ENCODE measurements around the gene GOLT1B.

GOLT1B gene

GRCh38 chr12:21547437-21547836 is 45.8 kb downstream of the GOLT1B start:
- TF ChIP-seq CTCF (conservative IDR thresholded peaks at IDR 0.05; ENCODE audit: low read length) = no peak
- no peak overlapping the region for H3K4me3 ChIP-seq (ENCODE audit: low read length)
- no peak for DNase-seq (ENCODE audit: low read depth)

DNA sequence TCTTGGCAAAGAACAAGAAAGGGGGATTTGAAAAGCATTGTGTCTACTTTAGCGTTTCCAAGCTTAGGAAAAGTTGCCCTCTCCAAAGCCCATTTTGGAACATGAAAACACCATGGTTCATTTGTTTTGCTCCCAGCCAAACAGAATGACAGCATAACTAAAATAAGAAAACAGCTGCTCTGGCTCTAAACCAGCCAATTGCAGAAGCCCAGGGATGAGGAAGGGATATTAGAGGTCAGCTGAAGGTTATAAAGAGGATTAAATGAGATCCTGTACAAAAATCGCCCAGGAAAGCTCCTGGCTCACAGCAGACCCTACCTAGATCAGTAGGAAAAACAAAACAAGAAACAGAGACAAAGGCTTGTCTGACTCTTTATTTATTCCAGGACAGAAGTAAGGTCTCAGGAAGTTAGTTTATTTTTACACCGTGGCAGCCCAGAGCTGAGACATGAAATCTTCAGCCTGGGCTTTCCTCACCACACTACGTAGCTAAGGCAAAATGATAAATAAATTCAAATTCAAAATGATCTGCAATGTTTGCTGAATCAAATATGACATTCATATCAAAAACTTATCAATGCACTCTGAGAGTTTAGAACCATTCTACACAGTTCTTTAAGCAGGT is 50.4 kb downstream of the GOLT1B start:
- no peak for TF ChIP-seq CTCF (conservative IDR thresholded peaks at IDR 0.05; ENCODE audit: low read length)
- H3K4me3 ChIP-seq (ENCODE audit: low read length) = no peak overlapping the region
- no peak for DNase-seq (ENCODE audit: low read depth)

- no peak for DNase-seq (ENCODE audit: low read depth)
- no peak overlapping the region for H3K4me3 ChIP-seq (ENCODE audit: low read length)
- no peak for TF ChIP-seq CTCF (conservative IDR thresholded peaks at IDR 0.05; ENCODE audit: low read length)
Observed at GRCh38 chr12:21552635-21553328, 51.2 kb downstream of the GOLT1B start.

DNA sequence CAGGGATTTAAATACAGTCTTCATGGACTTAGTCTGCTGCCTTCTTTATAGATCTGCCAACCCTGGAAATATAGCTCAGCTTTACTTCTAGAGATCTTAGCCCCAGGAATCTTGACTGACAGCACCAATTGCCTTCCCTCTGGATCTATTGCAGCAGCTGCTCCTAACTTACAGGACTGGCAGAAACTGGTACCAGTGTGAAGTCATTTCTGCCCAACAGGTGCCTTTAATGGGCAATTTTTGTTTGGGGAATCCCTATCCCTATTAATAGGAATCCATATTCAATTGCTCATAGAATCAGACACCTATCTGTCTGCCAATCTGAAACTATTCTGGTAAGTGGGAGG is 51.7 kb downstream of the GOLT1B start:
- no peak for DNase-seq (ENCODE audit: low read depth)
- H3K4me3 ChIP-seq (ENCODE audit: low read length) = no peak overlapping the region
- no peak for TF ChIP-seq CTCF (conservative IDR thresholded peaks at IDR 0.05; ENCODE audit: low read length)

GRCh38 chr12:21558100-21558679 is 56.6 kb downstream of the GOLT1B start:
- TF ChIP-seq CTCF (conservative IDR thresholded peaks at IDR 0.05; ENCODE audit: low read length) = no peak
- no peak overlapping the region for H3K4me3 ChIP-seq (ENCODE audit: low read length)
- no peak for DNase-seq (ENCODE audit: low read depth)

GRCh38 chr12:21559855-21560569 is 58.4 kb downstream of the GOLT1B start:
- H3K4me3 ChIP-seq (ENCODE audit: low read length) = no peak overlapping the region
- peak; percentile 2 for DNase-seq (ENCODE audit: low read depth)
- TF ChIP-seq CTCF (conservative IDR thresholded peaks at IDR 0.05; ENCODE audit: low read length) = no peak
